ENCODE data around the gene FFAR3.

The FFAR3 gene

DNA sequence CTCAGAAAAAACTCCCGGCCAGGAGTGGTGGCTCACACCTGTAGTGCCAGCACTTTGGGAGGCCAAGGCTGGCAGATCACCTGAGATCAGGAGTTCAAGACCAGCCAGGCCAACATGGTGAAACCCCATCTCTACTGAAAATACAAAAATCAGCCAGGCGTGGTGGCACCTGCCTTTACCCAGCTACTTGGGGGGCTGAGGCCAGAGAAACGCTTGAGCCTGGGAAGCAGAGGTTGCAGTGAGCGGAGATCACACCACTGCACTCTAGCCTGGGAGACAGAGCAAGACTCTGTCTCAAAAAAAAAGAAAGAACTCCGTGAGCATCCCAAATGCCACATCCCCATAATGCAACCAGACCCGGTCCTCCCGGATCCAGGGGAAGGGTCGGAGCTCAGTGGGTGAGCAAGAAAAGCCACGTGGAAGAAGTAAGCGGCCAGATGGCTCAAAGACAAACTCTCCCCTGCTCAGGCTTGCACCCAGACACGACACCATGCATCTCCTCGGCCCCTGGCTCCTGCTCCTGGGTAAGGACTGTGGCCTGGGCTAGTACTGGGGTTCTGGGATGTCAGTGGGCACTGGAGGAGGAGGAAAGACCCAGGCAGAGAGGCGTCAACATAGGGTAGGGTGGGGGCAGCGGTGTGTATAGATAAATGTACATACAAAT lies 26.6 kb upstream of the FFAR3 start:
- DNase-seq, result no peak

DNA sequence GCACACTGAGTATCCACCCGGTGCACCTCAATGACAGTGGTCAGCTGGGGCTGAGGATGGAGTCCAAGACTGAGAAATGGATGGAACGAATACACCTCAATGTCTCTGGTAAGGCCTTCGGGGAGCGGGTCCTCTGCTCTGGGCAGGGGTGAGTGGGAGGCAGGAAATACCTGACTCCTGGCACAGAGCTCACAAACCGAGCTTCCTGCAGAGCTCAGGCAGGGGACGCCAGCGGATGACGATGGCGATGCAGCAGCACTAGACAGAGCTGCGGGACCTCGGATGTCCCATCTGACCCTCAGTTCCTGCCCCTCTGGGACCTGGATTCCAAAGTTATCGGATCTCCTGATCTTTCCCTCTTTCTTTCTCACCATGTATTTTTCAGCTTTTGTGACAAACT lies 25.4 kb upstream of the FFAR3 start:
- DNase-seq, result no peak

DNA sequence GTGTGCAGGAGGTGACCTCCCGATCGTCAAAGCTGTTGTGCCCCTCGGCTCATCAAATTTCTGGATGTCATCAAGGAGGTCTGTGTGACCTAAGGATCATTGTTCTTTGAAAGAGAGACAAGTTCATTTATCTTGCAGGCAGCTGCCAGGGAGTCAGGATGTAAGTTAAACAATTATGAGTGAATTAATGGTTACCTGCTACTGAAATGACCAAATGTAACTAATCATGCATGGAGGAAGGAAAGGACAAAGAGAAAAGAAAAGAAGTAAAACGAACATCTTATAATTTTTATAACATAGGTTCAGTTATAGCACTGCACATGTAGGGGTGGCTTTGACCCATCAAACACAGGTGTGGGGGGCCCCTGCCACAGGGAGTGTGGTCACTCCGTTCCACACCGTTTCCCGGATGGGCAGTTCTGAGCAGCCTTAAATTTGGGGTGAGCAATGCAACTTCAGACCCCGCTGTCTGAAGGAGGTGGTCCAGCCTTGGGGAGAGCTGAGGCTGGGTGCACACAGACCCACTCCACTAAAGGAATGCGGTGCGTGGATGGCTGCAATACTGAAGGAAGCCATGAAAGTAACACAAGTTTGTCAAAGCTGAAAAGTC lies 24.0 kb upstream of the FFAR3 start:
- no peak for DNase-seq

DNA sequence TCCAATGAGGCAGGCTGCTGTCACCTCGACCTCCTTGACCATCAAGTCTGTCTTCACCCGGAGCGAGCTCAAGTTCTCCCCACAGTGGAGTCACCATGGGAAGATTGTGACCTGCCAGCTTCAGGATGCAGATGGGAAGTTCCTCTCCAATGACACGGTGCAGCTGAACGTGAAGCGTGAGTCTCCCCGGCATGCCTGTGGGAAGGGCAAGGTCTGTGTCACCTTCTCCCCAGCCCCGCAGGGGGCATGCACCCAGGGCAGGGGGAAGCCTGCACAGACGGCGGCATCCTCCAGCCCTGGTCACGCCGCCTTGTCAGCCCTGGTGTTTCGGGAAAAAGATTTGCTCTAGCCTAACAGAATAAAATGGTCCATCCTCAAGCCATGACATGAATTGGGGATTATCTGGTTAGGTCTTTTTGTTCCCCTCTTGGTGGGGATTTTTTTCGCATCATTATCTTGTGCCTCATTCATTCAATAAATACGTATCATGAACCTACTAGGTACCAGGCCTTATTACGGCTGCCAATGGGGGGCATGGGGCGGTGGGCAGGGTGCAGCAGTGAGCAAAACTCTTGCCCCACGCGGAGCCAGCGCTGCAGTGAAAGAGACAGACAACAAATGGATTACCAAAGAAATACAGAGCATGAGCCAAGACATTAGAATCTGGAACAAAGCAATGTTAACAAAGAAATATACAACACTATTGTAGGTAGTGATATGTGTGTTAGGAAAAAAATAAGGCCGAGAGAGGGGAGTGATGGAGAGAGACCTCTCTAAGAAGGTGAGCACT lies 21.9 kb upstream of the FFAR3 start:
- no peak for DNase-seq

DNA sequence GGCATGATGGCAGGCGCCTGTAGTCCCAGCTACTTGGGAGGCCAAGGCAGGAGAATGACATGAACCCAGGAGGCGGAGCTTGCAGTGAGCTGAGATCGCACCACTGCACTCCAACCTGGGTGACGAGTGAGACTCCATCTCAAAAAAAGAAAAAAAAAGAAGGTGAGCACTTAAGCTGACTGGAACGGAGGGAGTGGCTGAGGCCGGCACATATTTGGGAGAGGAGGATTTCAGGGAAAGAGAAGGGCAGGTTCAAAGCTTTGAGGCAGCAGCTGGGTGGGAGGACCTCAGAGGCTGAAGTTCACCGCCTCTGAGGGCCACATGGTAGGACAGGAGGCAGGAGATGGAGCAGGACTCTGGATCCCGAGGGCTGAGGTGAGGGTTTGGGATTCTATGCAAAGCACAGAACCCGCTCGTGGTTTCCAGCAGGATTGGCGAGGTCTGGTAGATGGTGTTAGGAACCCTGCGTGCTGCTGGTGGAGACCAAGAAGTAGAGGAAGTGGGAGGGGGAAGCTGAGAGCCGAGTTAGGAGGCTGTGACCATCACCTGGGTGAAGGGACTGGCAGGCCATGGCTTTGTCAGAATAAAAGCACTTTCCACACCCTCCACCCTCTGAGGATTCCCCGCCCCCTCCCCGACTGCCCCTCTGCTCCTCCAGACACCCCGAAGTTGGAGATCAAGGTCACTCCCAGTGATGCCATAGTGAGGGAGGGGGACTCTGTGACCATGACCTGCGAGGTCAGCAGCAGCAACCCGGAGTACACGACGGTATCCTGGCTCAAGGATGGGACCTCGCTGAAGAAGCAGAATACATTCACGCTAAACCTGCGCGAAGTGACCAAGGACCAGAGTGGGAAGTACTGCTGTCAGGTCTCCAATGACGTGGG lies 20.9 kb upstream of the FFAR3 start:
- DNase-seq, result no peak

DNA sequence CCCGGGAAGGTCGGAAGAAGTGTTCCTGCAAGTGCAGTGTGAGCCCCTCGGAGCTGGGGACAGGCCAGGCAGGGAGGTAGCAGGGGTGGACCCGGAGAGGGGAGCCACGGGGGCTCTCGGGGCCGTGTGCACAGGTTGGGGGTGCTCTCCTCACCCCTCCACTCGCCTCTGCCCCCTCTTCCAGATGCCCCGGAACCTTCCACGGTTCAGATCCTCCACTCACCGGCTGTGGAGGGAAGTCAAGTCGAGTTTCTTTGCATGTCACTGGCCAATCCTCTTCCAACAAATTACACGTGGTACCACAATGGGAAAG lies 20.3 kb upstream of the FFAR3 start:
- no peak for DNase-seq

DNA sequence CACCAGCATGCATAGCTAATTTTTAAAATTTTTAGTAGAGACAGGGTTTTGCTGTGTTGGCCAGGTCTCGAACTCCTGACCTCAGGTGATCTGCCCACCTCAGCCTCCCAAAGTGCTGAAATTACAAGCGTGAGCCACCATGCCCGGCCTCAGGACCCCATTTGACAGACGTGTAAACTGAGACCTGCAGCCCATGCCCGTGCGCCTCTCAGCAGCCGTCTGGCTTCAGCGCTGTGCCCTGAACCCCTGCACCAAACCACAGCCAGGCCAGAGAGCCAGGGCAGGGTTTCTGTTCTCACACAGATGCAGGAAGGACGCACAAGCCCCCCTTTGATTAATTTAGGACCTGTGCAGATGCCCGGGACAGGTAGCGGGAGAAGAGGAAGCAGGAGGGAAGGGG lies 17.8 kb upstream of the FFAR3 start:
- DNase-seq, result no peak

DNA sequence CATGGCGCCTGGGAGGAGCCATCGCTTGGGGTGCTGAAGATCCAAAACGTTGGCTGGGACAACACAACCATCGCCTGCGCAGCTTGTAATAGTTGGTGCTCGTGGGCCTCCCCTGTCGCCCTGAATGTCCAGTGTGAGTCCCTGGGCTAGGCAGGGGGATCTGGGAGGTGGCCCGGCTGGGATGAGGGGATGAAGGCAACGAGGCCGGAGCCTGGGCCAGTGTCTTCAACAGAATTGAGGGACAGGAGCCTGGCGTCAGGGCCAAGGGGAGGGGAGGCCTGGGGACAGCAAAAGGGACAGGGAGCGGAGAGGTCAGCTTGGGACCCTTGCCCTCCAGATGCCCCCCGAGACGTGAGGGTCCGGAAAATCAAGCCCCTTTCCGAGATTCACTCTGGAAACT lies 17.3 kb upstream of the FFAR3 start:
- no peak for DNase-seq

DNA sequence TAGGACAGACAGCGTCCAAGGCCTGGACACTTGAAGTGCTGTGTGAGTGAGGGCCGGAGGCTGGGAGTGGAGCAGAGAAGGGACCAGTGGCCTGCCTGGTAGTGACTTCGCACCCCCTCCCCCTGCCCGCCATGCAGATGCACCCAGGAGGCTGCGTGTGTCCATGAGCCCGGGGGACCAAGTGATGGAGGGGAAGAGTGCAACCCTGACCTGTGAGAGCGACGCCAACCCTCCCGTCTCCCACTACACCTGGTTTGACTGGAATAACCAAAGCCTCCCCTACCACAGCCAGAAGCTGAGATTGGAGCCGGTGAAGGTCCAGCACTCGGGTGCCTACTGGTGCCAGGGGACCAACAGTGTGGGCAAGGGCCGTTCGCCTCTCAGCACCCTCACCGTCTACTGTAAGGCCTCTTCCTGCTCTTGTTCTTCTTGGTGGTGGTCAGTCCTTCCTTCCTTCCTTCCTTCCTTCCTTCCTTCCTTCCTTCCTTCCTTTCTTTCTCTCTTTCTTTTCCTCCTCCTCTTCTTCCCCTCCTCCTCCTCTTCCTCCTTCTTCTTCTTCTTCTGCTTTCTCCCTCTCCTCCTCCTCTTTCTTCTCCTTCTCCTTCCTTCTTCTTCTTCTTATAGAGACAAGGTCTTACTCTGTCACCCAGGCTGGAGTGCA lies 16.6 kb upstream of the FFAR3 start:
- no peak for DNase-seq

DNA sequence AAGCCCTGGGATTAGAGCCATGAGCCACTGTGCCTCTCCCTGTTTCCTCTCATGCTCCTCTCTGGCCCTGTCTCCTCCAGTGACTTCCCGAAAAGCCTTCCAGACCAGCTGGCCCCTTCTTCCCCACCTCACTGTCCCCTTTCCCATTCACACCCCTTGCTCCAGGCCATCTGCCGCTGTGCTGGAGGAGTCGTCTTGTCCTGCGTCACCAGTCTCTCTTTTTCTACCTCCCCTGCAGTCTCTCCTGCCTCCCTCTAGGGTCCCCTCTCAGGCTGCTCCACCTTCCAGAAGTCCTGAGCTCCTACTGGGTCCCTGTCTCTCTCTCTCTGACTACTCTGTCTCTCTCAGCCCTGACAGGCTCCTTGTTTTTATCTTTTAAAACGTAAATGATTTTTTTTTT lies 15.8 kb upstream of the FFAR3 start:
- DNase-seq, result no peak

DNA sequence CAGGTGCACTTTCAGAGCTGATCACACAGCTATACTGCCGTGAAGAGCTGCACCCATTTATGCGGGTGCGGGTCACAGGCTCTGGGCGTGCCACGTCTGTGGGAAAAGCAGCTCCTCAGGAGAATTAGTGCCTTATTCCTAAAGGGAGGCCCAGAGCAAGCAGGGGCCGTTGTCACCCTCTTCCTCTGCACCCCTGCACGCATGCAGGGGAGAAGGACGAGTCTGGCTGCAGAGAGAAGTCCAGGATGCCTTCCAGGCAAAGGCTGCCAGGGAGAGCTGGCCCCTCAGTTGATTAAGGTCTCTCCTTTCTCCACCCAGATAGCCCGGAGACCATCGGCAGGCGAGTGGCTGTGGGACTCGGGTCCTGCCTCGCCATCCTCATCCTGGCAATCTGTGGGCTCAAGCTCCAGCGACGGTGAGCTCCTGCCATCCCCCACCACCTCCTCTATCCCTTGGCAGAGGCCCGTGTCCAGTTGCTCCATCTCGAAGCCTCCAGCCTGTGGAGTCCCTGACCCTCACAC lies 13.7 kb upstream of the FFAR3 start:
- DNase-seq, result no peak

DNA sequence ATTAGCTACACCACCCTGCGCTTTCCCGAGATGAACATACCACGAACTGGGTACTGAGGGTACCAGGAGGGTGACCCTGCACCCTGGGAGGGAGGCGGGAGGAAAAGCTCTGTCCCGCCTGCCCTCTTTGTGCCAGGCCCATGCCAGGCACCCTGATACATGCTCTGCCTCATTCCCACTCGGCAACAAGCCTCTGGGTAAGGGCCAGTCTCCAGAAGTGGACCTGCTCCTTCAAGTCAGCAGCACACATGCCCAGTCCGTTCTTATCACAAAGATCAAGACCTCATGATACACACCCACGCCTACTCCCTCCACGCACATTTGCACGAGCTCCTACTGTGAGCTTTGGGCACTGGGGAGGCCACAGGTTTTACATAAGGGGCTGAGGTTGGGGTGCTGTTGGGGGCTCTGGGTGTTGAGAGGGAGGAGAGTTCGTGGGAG lies 12.6 kb upstream of the FFAR3 start:
- DNase-seq, result no peak

DNA sequence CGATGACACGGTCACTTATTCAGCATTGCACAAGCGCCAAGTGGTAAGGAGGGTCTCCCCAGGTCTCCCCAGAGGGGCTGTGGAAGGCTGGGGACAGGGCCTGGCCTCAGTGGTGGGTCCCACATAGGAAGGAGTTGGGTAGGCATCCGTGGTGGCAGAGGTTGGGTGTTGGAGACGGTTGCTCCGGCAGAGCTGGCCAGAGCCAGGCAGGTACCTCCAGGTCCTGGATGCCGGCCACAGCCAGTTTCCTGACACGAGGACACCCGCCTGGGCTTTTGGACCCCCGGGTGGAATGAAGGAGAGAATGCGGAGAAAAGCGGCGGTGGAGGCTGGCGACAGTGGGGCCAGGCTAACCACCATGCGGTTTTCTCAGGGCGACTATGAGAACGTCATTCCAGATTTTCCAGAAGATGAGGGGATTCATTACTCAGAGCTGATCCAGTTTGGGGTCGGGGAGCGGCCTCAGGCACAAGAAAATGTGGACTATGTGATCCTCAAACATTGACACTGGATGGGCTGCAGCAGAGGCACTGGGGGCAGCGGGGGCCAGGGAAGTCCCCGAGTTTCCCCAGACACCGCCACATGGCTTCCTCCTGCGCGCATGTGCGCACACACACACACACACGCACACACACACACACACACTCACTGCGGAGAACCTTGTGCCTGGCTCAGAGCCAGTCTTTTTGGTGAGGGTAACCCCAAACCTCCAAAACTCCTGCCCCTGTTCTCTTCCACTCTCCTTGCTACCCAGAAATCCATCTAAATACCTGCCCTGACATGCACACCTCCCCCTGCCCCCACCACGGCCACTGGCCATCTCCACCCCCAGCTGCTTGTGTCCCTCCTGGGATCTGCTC lies 11.8 kb upstream of the FFAR3 start:
- DNase-seq, result peak; percentile 16 to 20

DNA sequence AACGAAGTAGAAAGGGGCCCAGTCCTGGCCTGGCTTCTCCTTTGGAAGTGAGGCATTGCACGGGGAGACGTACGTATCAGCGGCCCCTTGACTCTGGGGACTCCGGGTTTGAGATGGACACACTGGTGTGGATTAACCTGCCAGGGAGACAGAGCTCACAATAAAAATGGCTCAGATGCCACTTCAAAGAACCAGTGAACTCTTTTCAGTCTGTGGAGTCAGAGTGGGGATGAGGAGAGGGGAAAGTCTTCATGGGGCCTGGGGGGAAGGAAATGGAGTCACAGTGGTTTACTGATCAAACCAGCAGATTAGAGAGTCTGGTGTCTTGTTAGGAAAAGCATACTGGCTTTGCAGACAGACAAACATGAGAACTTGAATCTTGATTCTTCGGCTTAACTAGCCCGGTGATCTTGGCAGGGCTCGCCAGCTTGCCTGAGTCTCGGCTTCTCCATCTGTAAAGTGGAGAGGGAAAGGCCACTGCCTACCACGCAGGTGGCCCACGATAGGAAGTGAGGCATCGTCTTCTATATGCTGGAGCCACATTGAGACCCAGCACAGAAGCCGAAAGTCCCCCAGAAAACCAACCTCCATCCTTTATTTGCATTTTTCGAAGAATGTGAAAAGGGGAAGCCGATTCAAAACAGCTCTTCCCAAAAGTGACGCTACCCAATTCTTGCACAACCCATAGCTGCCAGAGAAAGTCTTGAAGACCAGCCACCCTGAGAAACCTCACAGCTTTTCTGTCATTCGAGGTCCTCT lies 10.9 kb upstream of the FFAR3 start, which contains the start of gene FFAR1:
Gene FFAR1, plus strand, starts transcription at position 732 of the 759 bp plus-strand sequence. CDS start 3,650 bp downstream, outside the sequence.
- peak; percentile 81 to 82 for DNase-seq

DNA sequence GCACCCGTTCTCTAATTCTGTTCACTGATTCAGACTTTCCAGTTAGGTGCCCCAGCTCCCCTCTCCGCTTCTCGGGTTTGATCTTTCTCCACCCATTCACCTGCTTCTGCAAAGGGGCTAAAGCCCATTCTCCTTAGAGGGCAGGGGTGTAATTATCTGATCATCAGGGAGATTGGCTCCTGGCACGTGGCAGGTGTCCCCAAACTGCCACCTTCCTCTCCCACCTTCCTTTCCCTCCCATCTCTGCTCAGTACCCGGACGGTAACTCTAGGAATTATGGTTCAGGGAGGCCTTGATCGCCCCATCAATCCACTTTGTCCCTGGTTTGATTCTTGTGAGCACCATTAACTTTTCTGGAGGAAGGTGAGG lies 10.3 kb upstream of the FFAR3 start:
- DNase-seq, result no peak

DNA sequence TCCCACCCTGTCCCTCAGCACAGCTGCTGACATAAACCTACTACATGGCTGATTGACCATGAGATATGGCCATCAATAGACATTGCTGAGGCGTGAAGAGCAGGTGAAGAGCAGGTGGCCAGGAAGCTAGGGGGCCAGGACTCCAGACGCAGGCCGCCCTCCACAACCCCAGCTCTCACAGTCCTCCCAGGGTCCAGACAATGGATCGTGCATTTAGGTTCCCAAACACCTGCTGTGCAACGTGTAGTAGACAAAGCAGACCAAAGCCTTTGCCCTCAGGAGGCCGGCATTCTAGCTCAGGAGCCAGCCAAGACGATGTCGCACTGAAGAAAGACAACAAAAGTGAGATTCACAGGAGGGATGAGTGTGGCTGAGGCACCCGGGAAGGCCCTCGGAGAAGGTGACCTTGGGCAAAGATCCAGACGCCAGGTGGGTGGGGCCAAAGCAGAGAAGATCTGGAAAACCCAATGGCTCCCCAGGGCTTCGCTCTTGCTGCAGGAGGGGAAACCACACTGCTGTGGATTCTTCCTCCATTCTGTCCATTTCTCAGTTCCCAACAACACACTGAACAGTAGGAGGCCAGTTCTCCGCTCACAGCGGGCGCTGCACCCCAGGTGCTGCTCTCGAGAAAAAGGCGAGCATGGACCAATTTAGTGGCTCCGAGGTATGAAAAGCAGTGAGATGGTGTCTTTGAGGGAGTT lies 9.2 kb upstream of the FFAR3 start:
- no peak for DNase-seq

DNA sequence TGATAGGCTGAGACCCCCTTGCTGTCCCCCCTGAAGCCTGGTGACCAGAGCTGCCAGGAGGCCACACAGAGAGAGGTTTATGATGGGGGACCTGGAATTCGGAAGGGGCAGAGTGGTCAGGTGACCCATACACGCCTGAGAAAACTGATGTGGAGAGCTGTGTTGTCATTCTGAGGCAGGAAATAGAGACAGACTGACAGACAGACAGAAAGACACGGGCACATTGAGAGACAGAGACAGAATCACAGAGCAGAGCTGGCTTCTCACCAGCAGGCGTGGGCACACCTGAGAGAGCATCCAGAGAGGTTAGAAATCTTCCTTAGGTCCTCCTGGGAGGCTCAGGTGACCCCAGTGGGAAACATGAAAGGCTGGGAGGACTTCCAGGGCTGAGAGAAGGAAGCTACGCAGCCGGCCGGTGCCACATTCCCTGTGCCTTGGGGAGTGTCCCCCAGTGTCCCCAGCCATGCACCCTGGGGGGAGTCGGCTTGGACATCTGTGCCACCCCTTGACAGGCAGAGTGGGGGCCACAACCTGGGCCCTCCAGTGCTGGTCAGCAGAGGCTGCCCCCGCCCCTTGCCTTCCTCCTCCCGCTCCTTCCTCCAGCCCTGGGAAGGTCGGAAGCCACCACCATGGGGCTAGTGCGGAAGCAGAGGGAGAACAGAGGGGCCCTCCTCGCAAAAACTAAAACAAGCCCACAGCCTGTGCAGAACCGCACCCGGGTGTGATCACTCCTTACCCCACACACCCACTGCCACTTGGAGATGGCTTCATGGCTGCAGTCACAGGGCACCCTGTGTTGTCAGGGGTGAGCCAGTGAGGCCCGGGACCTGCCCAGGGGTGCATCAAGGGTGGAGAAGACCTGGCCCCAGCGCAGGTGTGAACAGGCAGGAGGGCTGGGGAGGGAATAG lies 8.4 kb upstream of the FFAR3 start:
- no peak for DNase-seq

DNA sequence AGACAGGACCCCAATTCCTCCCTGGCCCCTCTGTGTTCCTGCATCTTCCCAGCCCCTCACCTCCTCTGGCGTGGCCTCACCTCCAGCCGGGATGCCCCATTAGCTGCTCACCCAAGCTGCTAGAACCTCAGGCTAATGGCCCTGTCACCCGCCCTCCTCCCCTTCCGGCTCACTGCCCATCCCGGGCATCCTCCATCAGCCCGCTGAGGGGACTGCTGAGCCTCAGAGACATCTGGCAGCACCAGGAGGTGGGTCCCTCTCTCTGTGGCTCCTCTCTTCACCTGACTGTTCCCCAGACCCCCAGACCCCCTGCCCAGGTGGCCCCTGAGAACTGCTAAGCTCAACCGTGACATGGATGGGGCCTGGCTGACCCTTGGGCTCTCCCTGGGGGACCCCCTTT lies 7.7 kb upstream of the FFAR3 start:
- no peak for DNase-seq

Data from Kasumi-1 (cell line).